ENCODE results near the gene MLLT10.
"Not testable (repeated sequence)": the region's sequence is repeated elsewhere in the genome, so short reads cannot be mapped to it uniquely, and the experiment has no call there.

Gene MLLT10

DNA sequence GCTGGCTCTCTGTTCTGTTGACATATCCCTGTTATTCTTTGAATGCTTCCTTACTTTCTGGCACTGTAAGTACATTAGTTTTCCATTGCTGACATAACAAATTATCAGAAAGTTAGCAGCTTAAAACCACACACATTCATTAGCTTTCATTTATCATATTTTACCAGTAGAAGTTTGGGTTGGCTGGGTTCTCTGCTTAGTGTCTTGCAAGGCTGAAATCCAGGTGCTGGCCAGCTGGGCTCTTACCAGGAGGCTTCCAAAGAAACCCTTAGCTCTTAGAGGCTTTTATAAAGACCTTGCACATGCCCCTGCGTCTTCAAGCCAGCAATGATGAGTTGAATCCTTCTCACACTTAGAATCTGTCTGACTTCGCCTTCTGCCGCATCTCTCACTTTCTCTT lies 160.6 kb downstream of the MLLT10 start:
- no peak for DNase-seq (ENCODE audit: low read depth in 2 of 2)

DNA sequence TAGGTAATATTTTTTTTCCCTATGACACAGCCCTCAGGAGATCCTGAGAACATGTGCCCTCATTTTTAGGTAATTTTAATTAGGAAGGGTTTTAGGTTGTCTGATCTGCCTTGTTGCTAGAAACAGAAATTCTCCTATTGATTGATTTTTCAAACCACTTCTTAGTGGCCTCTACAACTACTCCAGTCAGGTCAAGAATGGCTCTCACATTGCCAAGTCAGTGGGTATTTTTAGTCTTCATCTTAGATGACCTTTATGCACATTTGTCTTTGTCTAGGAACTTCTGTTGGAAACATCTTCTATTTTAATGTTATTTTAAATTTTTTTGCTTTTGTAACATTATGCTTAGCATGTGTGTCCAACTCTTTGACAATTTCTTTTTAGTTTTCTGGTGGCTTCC lies 162.3 kb downstream of the MLLT10 start:
- DNase-seq (ENCODE audit: low read depth in 2 of 2) = no peak

DNA sequence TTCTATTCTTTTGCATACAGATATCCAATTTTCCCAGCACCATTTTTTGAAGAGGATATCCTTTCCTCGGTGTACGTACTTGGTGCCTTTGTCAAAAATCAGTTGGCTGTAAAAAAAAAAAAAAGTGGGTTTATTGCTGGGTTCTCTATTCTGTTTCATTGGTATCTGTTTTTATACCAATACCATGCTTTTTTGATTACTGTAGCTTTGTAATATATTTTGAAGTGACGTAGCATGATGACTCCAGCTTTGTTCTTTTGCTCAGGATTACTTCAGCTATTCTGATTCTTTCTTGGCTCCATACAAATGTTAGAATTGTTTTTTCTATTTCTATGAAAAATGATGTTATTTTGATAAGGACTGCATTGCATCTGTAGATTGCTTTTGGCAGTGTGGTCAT lies 165.5 kb downstream of the MLLT10 start:
- no peak for DNase-seq (ENCODE audit: low read depth in 2 of 2)

DNA sequence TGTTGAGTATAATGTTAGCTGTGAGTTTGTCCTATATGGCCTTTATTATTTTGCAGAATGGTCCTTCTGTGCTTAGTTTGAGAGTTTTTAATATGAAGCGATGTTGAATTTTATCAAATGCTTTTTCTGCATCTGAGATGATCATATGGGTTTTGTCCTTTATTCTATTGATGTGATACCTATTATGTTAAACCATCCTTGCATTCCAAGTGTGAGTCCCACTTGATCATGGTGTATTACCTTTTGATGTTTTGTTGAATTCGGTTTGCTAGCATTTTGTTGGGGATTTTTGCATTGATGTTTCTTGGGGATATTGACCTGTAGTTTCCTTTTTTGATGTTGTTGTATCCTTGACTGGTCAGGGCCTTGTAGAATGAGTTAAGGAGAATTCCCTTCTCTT lies 166.4 kb downstream of the MLLT10 start:
- DNase-seq (ENCODE audit: low read depth in 2 of 2) = no peak

DNA sequence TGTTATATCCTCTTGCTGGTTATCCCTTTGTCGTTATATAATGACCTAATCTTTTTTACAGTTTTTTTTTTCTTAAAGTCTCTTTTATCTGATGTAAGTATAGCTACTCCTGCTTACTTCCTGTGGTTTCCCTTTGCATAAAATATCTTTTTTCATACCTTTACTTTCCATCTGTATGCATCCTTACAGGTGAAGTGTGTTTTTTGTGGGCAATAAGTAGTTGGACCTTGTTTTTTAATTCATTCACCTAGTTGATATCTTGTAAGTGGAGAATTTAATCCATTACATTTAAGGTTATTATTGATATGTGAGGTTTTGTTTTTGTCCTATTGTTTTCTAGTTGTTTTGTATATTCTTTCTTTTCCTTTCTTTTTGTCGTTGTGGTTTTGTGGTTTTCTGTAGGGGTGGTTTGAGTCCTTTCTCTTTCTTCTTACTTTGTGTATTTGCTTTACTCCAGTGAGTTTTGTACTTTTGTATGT lies 168.6 kb downstream of the MLLT10 start:
- DNase-seq (ENCODE audit: low read depth in 2 of 2) = no peak

DNA sequence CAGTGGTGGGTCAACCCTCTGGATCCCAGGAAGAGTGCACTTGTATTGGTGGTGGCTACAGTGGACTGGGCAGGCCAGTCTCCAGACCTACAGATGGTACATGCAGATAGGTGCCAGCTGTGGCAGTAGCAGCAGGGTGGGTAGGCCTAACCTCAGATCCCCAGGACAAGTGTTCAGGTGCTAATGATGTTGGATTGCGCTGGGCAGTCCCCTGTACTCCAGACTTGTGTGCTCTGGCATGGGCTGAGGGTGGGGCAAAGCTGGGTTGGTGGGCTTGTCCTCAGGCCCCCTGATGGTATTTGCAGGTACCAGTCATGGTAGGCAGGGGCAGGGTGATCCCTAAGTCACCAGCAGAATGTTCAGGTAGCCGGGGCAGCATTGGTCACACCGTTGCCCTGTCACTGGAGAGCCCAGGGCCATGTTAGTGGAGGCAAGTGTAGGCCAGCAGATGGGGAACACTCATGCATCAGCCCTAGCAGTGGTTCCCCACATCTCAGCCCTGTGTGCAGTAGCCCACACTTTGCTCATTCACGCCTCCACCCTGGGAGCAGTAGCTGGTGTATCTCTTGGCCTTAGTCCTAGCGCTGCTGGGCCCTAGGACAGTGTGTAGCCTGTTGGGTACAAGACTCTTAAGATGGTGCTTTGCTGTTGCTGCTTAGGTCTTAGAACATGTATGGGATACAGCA lies 171.3 kb downstream of the MLLT10 start:
- no peak for DNase-seq (ENCODE audit: low read depth in 2 of 2)

DNA sequence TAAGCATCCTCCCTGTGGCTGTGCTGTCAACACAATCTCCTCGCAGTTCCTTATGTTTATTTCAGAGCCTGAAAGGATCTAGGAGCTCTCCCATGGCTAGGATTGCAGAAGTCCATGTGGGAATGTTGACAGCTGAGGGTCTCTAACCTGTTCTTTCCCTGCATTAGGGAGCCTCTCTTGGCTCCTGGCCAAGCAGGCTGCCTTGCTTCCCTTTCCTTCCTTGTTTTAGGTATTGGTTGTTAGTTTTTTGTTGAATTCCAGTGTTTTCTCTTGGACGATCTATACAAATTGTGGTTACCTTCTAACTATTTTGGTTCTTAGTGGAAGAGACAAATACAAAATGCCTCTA lies 171.8 kb downstream of the MLLT10 start:
- no peak for DNase-seq (ENCODE audit: low read depth in 2 of 2)

DNA sequence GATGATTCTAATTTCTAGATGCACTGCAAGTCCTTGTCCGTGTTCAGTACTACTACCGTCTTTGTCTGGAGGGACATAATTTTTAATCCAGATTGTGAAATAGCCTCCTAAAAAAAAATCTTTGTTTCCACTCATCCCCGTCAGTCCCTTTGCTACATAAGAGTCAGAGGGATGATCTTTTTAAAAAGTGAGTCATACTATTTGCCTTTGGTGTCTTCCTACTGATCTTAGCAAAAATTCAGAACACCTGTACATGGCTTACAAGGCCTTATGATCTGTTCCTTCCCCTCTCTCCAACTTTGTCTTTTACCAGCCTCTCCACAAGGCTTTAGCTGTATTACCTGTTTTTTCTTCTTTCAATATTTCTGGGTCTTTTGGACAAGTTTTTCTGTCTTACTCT lies 173.5 kb downstream of the MLLT10 start:
- no peak for DNase-seq (ENCODE audit: low read depth in 2 of 2)

DNA sequence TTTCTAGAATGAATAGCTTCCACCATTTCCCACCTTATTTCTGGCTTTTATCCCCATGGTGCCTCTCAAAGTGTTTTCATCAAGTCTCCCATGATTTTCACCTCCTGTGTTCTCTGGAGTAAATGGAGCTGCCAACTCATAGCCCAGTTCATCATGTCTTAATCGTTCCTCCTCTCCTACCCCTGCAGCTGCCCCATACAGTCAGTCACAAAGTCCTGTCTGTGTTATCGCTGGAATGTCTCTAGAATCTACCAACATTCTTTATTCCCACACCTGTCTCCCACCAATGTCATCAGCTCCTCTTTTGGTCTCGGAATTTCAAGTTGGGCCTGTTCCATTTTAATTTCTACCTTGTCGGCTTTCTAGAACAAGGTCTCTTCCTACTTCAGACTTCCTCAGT lies 178.9 kb downstream of the MLLT10 start:
- no peak for DNase-seq (ENCODE audit: low read depth in 2 of 2)

DNA sequence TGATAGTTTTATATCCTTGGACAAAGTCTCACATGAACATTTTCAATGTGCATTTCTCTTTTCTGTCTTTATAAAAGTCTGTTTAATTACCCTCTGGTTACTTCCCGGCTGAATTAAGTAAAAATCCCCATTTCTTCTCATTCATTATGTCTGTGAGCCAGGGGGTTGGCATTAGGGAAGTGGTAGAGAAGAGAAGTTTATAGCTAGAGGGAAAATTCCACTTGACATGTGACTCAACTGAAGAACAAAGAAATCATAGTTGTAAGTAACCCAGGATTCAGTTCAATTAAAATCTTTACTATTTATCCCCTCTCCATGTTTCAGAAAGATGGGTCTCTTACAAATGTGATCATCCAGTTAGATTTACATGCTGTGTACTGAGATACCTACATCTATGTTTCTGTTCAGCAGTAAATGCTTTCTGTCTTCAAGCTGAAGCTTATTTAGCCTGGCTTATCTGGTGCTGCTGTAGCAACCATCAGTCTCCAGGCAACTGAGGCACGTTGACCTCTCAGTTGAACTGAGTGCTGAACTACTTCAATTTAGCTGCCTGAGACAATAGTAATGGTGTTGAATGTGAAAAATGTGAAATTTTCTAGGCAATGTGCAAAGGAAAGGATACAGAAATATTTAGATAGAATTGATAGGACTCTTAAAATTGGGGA lies 181.6 kb downstream of the MLLT10 start:
- no peak for DNase-seq (ENCODE audit: low read depth in 2 of 2)

DNA sequence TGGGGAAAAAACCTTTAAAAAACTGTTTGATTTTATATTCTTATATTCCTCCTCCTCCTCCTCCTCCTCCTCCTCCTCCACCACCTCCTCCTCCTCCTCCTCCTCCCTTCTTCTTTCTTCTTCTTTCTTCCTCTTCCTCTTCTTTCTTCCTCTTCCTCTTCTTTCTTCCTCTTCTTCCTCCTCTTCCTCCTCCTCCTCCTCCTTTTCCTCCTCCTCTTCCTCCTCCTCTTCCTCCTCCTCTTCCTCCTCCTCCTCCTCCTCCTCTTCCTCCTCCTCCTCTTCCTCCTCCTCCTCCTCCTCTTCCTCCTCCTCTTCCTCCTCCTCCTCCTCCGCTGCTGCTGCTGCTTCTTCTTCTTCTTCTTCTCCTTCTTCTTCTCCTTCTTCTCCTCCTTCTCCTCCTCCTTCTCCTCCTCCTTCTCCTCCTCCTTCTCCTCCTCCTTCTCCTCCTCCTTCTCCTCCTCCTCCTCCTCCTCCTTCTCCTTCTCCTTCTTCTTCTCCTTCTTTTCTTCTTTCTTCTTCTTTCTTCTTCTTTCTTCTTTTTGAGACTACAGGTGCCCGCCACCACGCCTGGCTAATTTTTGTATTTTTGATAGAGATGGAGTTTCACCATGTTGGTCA lies 183.5 kb downstream of the MLLT10 start:
- not testable (repeated sequence) for DNase-seq (ENCODE audit: low read depth in 2 of 2)

DNA sequence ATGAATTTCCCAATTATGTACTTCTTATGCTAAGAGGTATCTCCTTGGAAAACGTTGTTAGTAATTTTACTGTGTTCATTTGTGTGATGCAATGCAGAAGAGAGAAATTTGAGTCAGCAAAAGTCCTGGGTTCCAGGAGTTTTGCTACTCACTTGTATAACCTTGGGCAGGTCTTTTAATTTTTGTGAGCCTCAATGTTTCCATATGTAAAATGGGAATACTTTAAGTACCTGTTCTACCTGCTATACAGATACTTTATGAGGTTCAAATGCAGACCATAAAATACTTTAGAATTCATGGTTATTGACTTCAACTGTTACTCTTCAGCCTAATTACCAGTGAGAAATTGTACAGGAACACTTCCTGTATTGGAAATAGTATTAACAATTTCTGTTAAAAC lies 185.5 kb downstream of the MLLT10 start:
- no peak for DNase-seq (ENCODE audit: low read depth in 2 of 2)

DNA sequence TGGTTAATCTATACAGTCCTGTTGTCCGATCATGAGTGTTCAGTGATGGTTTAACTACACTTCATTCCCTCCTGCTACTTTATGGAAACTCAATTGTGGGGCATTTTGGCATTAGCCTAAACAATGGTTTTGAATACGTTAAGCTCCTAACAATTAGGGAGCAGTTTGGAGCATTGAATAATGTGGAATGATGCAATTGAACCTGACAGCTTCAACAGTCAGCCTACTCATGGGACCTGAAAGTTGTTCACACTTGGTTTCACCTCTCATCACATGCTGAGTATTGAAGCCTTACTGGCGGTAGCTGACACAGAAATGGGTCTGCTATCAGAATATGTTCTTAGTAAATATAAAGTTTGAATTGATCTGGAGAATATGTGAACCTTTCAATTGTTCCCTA lies 186.1 kb downstream of the MLLT10 start:
- DNase-seq (ENCODE audit: low read depth in 2 of 2) = no peak

DNA sequence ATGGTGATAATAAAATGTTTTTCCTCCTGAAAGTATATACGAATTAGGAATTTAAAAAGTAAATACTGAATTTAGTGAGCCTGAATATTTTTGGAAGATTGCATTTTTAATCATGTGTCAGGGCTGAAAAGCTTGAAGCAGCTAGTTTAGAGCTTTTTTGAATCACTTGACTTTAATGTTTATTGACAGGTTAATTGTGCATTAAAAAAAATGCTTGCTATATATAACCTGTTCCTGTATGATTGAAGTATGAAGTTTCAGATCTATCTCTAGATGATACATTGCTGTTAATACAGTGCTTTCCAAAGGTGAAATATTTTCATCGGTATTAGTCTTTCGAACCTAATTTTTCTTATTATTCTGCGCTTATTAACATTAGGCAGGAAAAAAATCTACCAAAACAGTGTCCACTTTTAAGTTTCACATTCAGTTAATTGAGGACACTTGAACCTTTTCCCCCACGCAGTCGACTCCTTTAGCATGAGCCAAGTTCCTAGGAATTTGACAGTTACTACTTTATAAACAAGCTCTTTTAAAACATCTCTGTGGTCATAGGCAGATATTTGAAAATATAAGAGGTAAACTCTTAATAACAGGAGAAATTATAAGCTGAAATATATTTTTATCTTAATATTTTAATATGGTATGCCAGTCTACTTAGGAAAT lies 187.1 kb downstream of the MLLT10 start:
- DNase-seq (ENCODE audit: low read depth in 2 of 2) = no peak

DNA sequence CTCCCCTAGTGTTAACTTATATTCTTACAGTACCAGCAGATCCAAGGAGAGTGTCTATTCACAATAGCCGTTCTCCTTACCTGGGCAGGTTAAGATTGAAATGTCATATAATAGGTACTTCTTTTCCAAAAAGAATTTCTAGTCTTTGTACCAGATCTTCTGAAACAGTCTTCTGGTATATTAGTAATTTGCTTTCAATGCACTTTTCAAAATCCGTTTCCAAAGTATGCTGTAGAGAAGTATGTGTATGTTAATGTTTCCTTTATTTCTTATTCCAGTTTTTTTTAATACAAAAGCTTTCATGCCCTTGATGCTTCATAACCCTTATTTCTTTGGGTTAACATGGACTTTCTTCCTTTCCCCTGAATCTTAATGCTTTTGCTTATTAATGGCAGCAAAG lies 188.2 kb downstream of the MLLT10 start:
- no peak for DNase-seq (ENCODE audit: low read depth in 2 of 2)

DNA sequence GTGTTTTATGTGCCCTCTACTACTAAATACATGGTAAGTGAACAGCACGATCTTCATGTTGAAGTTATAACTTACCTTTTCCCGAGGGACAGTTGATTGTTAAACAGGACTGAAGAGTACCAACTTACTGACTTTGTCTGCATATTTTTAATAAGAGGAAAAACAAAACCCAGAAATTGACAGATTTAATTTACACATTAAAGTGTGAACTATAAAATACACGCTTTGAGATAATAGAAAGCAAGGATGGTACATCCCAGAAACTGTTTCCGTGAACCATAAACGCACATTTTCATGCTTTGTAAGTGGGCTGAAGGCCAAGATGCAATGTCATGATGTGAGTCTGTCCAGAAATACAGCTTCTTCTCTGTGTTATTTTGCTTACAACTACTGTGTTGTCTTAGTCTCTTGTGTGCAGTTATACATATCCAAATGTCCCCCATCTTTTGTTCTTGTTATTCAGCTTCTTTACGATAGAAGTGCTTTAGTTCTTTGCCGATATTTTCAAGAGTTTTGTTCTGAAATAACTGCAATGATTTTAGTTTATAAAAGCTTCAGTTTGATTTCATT lies 190.1 kb downstream of the MLLT10 start:
- no peak for DNase-seq (ENCODE audit: low read depth in 2 of 2)

DNA sequence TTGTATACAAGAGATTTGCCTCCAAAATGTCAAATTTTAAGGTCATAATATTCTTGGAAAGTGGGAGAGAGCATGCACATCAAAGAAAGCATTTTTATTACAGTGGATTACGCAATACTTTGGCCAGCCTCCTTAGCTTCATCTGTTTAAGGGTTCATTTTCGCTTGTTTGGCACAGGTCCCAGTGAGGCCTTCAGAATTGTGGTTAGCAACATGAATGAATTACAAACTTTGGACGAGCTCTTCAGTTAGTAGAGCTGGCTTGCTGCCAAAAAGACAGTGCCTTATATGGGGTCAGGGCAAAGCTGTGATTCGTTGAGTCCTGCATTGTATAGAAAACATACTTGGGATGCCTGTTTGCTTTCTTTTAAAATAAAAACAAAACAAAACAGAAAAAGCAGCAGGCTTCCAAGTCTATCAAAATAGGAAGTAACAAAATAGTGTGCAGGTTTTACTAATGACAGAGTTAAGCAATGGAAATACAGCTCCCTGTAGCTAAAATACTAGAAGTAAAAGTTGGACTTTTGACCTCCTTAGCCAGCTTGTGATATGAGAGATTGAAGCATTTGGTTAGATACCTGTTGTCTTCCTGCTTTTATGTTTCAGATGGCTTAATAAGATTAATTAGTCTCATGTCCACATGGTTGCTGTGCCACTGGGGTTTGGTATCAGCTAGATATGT lies 190.8 kb downstream of the MLLT10 start:
- peak in 1 of 2 donors; percentile 23 for DNase-seq (ENCODE audit: low read depth in 2 of 2)

DNA sequence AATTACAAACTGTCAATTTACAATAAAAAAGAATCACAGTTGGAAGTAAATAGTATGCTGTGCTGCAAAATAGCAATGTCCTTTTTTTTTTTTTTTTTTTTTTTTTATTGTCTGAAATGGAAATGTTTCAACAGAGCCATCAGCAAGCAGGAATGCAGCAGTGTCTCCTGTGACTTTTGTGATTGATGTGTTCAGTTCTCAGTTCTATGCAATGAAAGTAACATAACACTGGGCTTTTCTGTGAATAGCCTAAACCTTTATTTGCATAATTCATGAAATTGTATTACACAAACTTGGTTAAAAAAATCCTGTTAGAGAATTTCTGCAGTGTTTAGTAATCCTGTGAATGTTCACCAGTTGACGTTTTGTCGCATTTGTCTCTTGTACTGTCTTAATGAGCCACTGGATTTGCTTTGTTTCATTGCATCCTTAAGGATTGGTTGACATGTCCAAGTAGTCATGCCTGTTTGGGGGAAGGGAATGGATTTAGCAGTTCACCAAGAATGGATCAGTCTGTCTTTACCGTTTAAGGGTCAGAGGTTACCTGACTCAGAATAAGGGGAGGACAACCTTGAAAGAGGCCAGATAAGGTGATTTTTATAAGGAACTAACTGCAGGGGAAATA lies 192.7 kb downstream of the MLLT10 start:
- no peak for DNase-seq (ENCODE audit: low read depth in 2 of 2)

DNA sequence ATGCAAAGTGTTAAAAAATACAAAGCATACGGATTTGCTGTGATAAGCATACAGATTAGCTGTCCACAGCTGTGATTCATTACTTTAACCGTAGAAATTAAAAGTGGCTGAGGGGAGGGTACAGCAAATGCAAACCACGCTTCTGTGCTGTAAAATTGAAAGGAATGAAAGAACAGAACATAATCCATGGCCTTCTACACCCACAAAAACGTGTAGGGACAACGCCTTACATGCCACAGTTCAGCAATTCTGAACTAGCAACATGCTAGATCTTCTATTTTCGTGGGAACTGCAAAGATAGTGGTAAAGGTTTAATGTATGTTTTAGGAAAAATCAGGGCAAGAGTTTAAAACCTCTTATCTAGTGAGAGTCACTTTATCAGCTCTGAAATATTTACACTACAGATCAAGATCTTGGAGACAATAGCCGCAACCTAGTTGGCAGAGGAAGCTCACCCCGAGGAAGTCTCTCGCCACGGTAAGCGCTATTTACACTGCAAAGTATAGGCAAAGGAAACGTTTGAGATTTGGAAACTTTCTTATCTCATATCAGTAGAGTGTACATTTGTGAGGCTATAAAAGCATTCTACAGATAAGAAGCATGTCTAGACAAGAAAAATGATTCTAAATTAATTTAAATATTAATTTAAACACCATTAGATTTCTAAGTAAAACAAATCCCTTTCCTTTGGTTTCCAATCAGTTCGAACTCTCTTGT lies 193.6 kb downstream of the MLLT10 start:
- DNase-seq (ENCODE audit: low read depth in 2 of 2) = no peak

DNA sequence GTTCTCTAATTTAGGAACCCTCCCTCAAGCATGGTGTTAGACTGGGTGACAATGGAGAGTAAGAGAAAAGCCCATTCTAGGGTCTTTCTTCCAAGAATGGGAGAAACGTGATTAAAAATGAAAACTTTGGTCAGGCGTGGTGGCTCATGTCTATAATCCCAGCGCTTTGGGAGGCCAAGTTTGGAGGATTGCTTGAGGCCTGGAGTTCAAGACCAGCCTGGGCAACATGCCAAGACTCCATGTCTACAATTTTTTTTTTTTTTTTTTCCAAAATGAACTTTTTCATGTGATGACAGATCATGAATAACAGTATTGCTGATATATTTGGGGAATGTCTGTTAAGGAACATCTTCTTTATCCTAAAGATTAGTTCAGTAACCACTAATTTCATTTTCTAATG lies 194.6 kb downstream of the MLLT10 start:
- no peak for DNase-seq (ENCODE audit: low read depth in 2 of 2)

All from stimulated activated CD4-positive, alpha-beta T cell treated with anti-CD3 and anti-CD28 coated beads, Interleukin-4, amount 100 ng/mL, for 48 hours (primary cell).